Epithelial cell of proximal tubule (primary cell): ENCODE measurements around the gene CRB1. TPM values are rescaled to one million over a fixed set of nuclear protein-coding genes. Genes with fewer than 3 reads are reported as not detected.

Source experiments
- DNase-seq: peaks from one replicate; pipeline ENCODE4 v3.0.0-alpha.2; 2011; ENCODE audit warnings: low read depth
- H3K4me3 ChIP-seq: 2 replicates; pipeline ENCODE4 v1.5.1; 2011; ENCODE audit warnings: low read depth, mild to moderate bottlenecking, low read length
- total RNA-seq: library from RNA; depleted of rRNA; stranded (reverse); fragments of >200 nt; gene quantifications from 2 replicates; pipeline ENCODE4 v1.2.3, GENCODE V29; 2015
- TF ChIP-seq, protein P1 (sequence below): conservative IDR thresholded peaks from 2 replicates; pipeline ENCODE4 v1.5.1; 2012; ENCODE audit warnings: low read depth, mild to moderate bottlenecking, low read length

Gene CRB1
- total RNA-seq, 1 donor from 2014 or later, result 0.06 TPM

- no peak overlapping the region for H3K4me3 ChIP-seq
- DNase-seq, result no peak
- TF ChIP-seq, protein P1, sequence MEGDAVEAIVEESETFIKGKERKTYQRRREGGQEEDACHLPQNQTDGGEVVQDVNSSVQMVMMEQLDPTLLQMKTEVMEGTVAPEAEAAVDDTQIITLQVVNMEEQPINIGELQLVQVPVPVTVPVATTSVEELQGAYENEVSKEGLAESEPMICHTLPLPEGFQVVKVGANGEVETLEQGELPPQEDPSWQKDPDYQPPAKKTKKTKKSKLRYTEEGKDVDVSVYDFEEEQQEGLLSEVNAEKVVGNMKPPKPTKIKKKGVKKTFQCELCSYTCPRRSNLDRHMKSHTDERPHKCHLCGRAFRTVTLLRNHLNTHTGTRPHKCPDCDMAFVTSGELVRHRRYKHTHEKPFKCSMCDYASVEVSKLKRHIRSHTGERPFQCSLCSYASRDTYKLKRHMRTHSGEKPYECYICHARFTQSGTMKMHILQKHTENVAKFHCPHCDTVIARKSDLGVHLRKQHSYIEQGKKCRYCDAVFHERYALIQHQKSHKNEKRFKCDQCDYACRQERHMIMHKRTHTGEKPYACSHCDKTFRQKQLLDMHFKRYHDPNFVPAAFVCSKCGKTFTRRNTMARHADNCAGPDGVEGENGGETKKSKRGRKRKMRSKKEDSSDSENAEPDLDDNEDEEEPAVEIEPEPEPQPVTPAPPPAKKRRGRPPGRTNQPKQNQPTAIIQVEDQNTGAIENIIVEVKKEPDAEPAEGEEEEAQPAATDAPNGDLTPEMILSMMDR, result no peak
Observed at GRCh38 chr1:197393105-197393504, 125.1 kb downstream of the CRB1 start.

DNA sequence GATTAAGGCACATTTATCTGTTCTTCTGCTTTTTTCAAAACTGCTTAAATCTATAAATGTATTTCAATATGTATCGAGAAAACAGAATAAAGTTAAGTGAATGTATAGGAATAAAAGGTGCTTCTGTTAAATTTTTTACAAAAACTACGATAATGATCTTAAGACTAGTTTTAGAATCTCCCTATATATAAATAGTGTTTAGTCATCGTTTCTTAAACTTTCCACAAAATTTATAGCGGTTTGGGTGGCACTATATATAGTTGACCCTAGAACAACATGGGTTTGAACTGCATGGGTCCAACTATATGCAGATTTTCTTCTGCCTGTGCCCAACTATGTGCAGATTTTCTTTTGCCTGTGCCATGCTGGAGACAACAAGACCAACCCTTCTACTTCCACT is 125.7 kb downstream of the CRB1 start:
- TF ChIP-seq, protein P1, result no peak
- no peak for DNase-seq
- no peak overlapping the region for H3K4me3 ChIP-seq

DNA sequence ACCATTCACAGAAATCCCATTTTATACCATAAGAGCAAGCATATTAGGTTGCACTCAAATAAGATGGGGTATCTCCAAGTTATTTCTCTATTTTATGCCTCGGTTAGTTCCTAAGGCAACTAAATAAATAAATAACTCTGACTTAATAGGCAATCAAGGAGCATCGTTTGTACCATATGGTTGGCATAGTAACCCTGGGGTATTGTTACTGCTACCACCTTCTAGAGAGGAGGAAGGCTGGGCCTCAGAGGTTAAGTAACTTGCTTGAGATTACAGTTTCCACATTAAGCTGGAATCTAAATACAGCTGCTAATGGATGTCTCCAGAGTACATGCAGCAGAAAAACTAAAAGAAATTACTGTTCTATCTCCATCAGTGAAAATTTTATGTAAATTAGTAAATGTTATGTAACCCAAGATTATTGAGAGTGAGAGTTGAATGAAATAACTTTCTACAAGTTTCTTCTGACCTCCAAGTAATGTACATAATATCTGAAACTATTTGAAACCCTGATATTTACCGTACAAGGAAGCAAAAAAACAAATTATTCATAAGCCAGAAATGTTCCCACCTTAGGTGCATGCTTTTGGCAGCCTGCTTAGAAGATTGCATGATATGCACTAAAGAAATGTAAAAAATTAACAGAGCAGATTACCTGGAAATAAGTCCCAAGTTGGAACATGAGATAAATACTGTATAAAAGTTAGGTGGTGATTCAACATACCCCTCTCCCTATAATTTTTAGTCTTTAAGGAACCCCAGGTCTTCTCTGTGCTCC is 127.0 kb downstream of the CRB1 start:
- no peak for DNase-seq
- TF ChIP-seq, protein P1, result no peak
- no peak overlapping the region for H3K4me3 ChIP-seq

- DNase-seq, result no peak
- H3K4me3 ChIP-seq, result no peak overlapping the region
- TF ChIP-seq, protein P1, result no peak
Observed at GRCh38 chr1:197397895-197398294, 129.8 kb downstream of the CRB1 start.

GRCh38 chr1:197399755-197400521 is 131.9 kb downstream of the CRB1 start:
- H3K4me3 ChIP-seq, result no peak overlapping the region
- TF ChIP-seq, protein P1, result peak; percentile 77
- DNase-seq, result peak; percentile 22

GRCh38 chr1:197400522-197400902 is 132.5 kb downstream of the CRB1 start:
- no peak for DNase-seq
- TF ChIP-seq, protein P1, result no peak
- no peak overlapping the region for H3K4me3 ChIP-seq
